ENCODE data around the gene ITGA8. TPM values are rescaled to one million over a fixed set of nuclear protein-coding genes. Genes with fewer than 3 reads are reported as not detected.

Gene ITGA8
- total RNA-seq, 1 experiment from 2014 or later: not detected

DNA sequence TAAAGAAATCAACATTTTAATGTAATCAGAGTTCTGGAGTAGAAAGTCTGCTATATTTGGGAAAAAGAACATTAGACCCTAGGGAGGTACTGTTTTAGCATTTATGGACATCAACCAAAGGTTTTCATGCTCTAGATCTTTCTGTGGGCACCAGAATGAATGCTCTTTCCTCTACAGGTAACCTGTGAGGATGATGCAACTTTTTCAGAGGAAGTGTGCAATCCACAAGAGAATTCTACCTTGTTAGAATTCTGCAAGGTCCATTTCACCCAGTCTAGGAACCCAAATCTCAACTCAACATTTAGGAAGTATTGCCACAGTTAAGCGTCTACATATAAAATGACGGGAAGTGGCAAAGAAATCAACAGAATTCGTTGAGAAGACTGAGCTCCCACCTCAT, 208.8 kb downstream of the ITGA8 start:
- Mint-ChIP-seq H3K4me3 (ENCODE audit: unreplicated experiment) (no peak overlapping the region), H3K4me1 (ENCODE audit: low read depth, unreplicated experiment) (no peaks in the 10 kb centered on the region), H3K9me3 (ENCODE audit: unreplicated experiment) (no peaks in the 10 kb centered on the region), H3K27ac (ENCODE audit: unreplicated experiment) (no peak overlapping the region), H3K36me3 (ENCODE audit: insufficient read depth, unreplicated experiment) (no peaks in the 10 kb centered on the region), H3K27me3 (ENCODE audit: insufficient read depth, unreplicated experiment) (peaks cover 20% of the 10 kb centered on the region)
- TF ChIP-seq, protein P1, sequence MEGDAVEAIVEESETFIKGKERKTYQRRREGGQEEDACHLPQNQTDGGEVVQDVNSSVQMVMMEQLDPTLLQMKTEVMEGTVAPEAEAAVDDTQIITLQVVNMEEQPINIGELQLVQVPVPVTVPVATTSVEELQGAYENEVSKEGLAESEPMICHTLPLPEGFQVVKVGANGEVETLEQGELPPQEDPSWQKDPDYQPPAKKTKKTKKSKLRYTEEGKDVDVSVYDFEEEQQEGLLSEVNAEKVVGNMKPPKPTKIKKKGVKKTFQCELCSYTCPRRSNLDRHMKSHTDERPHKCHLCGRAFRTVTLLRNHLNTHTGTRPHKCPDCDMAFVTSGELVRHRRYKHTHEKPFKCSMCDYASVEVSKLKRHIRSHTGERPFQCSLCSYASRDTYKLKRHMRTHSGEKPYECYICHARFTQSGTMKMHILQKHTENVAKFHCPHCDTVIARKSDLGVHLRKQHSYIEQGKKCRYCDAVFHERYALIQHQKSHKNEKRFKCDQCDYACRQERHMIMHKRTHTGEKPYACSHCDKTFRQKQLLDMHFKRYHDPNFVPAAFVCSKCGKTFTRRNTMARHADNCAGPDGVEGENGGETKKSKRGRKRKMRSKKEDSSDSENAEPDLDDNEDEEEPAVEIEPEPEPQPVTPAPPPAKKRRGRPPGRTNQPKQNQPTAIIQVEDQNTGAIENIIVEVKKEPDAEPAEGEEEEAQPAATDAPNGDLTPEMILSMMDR (IDR thresholded peaks at IDR 0.05; ENCODE audit: insufficient read depth in 1 of 2, low read depth in 1 of 2, low read length in 1 of 2, severe bottlenecking in 1 of 2, unreplicated experiment in 1 of 2): no peak
- BruUV-seq (replicated peaks): no TSS peak
- Histone ChIP-seq H3K4me1 (no peaks in the 10 kb centered on the region), H3K27me3 (replicated peaks; ENCODE audit: control insufficient read depth, insufficient read depth, low read length) (no peaks in the 10 kb centered on the region; the same call in 1 of the 2 replicates), H3K9me3 (no peaks in the 10 kb centered on the region), H3K36me3 (ENCODE audit: control insufficient read depth, insufficient read depth, low read length) (no peaks in the 10 kb centered on the region), H3K4me3 (ENCODE audit: low read depth, low read length) (no peak overlapping the region)
- no peak for DNase-seq
- intact Hi-C loops (cut with micrococcal nuclease; ENCODE audit: unreplicated experiment): no loop called here
- POLR2A ChIA-PET: no interaction called here
- CTCF ChIA-PET: no interaction called here

DNA sequence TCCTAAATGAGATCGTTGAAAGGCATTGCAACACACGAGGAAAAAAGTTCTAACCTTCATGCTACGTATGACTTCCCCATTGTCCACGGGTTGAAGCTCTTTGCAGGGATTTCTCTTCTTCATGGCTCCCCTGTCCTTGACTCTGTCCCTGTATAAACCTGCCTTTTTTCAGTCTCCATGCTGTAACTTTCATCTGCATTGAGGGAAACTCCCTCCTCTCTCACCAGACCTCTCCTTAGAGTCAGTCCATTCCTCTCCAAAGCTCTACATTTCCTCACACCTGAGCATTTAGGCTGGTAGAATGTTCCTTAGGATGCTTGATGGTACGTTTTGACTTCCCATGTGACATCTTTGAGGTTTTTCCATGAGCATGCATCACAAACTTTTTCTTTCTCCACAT, 214.4 kb downstream of the ITGA8 start:
- Histone ChIP-seq H3K36me3 (ENCODE audit: control insufficient read depth, insufficient read depth, low read length) (no peaks in the 10 kb centered on the region), H3K4me3 (ENCODE audit: low read depth, low read length) (no peak overlapping the region), H3K27me3 (replicated peaks; ENCODE audit: control insufficient read depth, insufficient read depth, low read length) (no peaks in the 10 kb centered on the region; the same call in 1 of the 2 replicates), H3K9me3 (no peaks in the 10 kb centered on the region), H3K4me1 (no peaks in the 10 kb centered on the region)
- TF ChIP-seq, protein P1 (IDR thresholded peaks at IDR 0.05; ENCODE audit: insufficient read depth in 1 of 2, low read depth in 1 of 2, low read length in 1 of 2, severe bottlenecking in 1 of 2, unreplicated experiment in 1 of 2): no peak
- Mint-ChIP-seq H3K27ac (ENCODE audit: unreplicated experiment) (no peak overlapping the region), H3K36me3 (ENCODE audit: insufficient read depth, unreplicated experiment) (no peaks in the 10 kb centered on the region), H3K27me3 (ENCODE audit: insufficient read depth, unreplicated experiment) (peaks cover 23% of the 10 kb centered on the region), H3K4me1 (ENCODE audit: low read depth, unreplicated experiment) (no peaks in the 10 kb centered on the region), H3K9me3 (ENCODE audit: unreplicated experiment) (no peaks in the 10 kb centered on the region), H3K4me3 (ENCODE audit: unreplicated experiment) (no peak overlapping the region)
- POLR2A ChIA-PET: no interaction called here
- no TSS peak for BruUV-seq (replicated peaks)
- CTCF ChIA-PET: no interaction called here
- intact Hi-C loops (cut with micrococcal nuclease; ENCODE audit: unreplicated experiment): no loop called here
- DNase-seq: no peak

DNA sequence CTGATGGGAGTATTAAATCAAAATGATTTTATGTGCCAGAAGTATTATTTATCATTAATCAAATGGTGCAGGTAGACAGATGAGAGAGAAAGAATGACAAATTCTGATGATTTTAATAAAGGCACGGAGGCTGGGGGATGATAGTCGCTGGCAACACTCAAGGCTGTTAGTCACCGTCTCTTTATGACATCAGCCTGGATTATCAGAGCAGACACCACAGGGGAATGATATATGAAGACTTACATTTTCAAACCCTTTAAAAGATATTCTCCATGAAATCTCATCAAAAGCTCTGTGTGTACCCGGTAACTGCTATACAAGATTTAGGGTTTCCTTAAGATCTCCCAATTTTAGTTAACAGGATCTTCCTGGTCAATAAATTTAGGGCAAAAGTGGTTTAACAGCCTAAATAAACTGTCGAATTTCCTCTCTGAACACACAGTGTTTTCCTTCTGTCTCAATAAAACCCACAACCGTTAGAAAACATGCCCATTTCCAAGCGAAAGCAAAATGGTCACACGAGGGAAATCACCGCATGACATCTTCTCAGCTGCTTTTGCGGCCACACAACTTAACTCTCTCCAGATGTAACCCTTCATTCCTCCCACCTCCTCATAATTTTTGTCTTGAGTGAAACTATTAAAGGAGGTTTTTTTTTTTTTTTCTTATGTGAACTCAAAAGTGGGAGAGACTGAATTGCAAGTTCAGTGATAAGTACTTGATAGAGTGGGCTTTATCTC, 215.5 kb downstream of the ITGA8 start:
- Histone ChIP-seq H3K36me3 (ENCODE audit: control insufficient read depth, insufficient read depth, low read length) (no peaks in the 10 kb centered on the region), H3K27me3 (replicated peaks; ENCODE audit: control insufficient read depth, insufficient read depth, low read length) (no peaks in the 10 kb centered on the region; the same call in 1 of the 2 replicates), H3K4me1 (no peaks in the 10 kb centered on the region), H3K9me3 (no peaks in the 10 kb centered on the region; the same call in 1 of the 2 replicates), H3K4me3 (ENCODE audit: low read depth, low read length) (no peak overlapping the region)
- no peak overlapping the region for H3K4me3 Mint-ChIP-seq (ENCODE audit: unreplicated experiment)
- H3K4me1 Mint-ChIP-seq (ENCODE audit: low read depth, unreplicated experiment): no peaks in the 10 kb centered on the region
- TF ChIP-seq, protein P1 (IDR thresholded peaks at IDR 0.05; ENCODE audit: insufficient read depth in 1 of 2, low read depth in 1 of 2, low read length in 1 of 2, severe bottlenecking in 1 of 2, unreplicated experiment in 1 of 2): no peak
- intact Hi-C loops (cut with micrococcal nuclease; ENCODE audit: unreplicated experiment): no loop called here
- ChIA-PET CTCF (no interaction called here), POLR2A (no interaction called here)
- BruUV-seq (replicated peaks): no TSS peak
- peaks cover 24% of the 10 kb centered on the region for H3K27me3 Mint-ChIP-seq (ENCODE audit: insufficient read depth, unreplicated experiment)
- no peak for DNase-seq
- no peaks in the 10 kb centered on the region for H3K36me3 Mint-ChIP-seq (ENCODE audit: insufficient read depth, unreplicated experiment)
- no peak overlapping the region for H3K27ac Mint-ChIP-seq (ENCODE audit: unreplicated experiment)
- H3K9me3 Mint-ChIP-seq (ENCODE audit: unreplicated experiment): no peaks in the 10 kb centered on the region
